Nephron (organoid): Measurements from ENCODE around the gene CARD8.
"Not testable (repeated sequence)": the region's sequence is repeated elsewhere in the genome, so short reads cannot be mapped to it uniquely, and the experiment has no call there.

ENCODE experiments used
- H3K27ac Mint-ChIP-seq, 3 experiments: 2 replicates each; pipeline ENCODE4 v1.8.0; 2020; ENCODE audit warnings: mixed read lengths in 3 of 3, mild to moderate bottlenecking in 2 of 3, moderate library complexity in 1 of 3
- H3K27me3 Mint-ChIP-seq: 2 replicates; pipeline ENCODE4 v1.8.0; 2021; ENCODE audit warnings: low read depth, mild to moderate bottlenecking, moderate library complexity, mixed read lengths
- H3K36me3 Mint-ChIP-seq: 2 replicates; pipeline ENCODE4 v1.8.0; 2020; ENCODE audit warnings: low read depth, mixed read lengths
- H3K4me1 Mint-ChIP-seq: 2 replicates; pipeline ENCODE4 v1.8.0; 2020; ENCODE audit warnings: mixed read lengths
- H3K4me3 Mint-ChIP-seq, 3 experiments: 2 replicates each; pipeline ENCODE4 v1.8.0; 2020; ENCODE audit warnings: mild to moderate bottlenecking in 3 of 3, mixed read lengths in 3 of 3, moderate library complexity in 2 of 3
- H3K9me3 Mint-ChIP-seq: 2 replicates; pipeline ENCODE4 v1.8.0; 2020; ENCODE audit warnings: mixed read lengths
- CTCF ChIP-seq, 3 experiments: fragments of 200-600 bp; sonication (generic); IDR thresholded peaks; one replicate each; pipeline ENCODE4 v1.5.0; 2021; ENCODE audit warnings: antibody characterized with exemption in 3 of 3; ENCODE audit not compliant: unreplicated experiment in 3 of 3

The CARD8 gene

GRCh38 chr19:48239120-48239519 lies 16.6 kb downstream of the CARD8 start:
- Mint-ChIP-seq H3K4me1 (no peaks in the 10 kb centered on the region), H3K27ac (no peak overlapping the region), H3K4me3 (no peak overlapping the region), H3K36me3 (peaks cover 62% of the 10 kb centered on the region), H3K27me3 (no peaks in the 10 kb centered on the region), H3K9me3 (no peaks in the 10 kb centered on the region)
- TF ChIP-seq CTCF (IDR thresholded peaks at IDR 0.05; ENCODE audit: unreplicated experiment in 3 of 3), result no peak

DNA sequence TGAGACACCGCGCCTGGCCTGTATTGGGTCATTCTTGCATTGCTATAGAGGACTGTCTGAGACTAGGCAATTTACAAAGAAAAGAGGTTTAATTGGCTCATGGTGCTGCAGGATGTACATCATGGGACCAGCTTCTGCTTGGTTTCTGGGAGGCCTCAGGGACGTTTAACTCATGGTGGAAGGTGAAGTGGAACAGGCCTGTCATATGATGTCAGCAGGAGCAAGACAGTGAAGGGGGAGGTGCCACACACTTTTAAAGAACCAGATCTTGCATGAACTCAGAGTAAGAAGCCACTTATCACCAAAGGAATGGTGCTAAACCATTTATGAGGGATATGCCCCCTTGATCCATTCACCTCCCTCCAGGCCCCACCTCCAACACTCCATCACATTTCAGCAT lies 18.7 kb downstream of the CARD8 start:
- Mint-ChIP-seq H3K27ac (no peak overlapping the region), H3K9me3 (no peaks in the 10 kb centered on the region), H3K27me3 (no peaks in the 10 kb centered on the region), H3K36me3 (peaks cover 72% of the 10 kb centered on the region), H3K4me1 (no peaks in the 10 kb centered on the region), H3K4me3 (no peak overlapping the region)
- TF ChIP-seq CTCF (IDR thresholded peaks at IDR 0.05; ENCODE audit: unreplicated experiment in 3 of 3), result no peak

DNA sequence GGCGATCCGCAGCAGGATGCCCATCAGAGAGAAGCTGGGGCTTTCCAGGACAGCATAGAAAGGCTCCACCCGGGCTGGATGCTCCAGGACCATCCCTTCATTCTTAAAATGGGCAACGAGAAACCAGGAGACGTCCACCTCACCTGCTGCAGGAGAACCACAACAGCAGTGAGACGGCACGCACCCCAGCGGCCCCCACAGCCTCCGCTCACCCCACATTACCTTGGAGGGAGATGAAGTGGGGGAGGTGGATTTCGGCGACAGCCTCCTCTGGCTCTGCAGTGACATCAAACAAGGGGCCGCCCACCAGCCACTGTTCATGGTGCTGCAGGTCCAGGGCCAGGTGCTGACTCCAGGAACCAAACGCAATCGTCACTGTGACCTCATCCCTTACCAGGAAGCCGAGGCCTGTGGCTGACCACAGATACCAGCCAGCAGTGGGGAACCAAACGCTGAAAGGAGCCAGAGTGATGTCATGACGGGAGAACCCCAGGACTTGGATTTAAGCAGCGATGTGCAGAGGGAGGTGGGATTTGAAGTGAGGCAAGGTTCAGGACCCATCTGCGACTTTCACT lies 25.1 kb downstream of the CARD8 start:
- Mint-ChIP-seq H3K9me3 (no peaks in the 10 kb centered on the region), H3K4me3 (no peak overlapping the region), H3K36me3 (peaks cover 78% of the 10 kb centered on the region), H3K27ac (no peak overlapping the region), H3K4me1 (no peaks in the 10 kb centered on the region), H3K27me3 (no peaks in the 10 kb centered on the region)
- TF ChIP-seq CTCF (IDR thresholded peaks at IDR 0.05; ENCODE audit: unreplicated experiment in 3 of 3), result no peak

GRCh38 chr19:48221628-48222027 lies 34.1 kb downstream of the CARD8 start:
- Mint-ChIP-seq H3K27ac (no peak overlapping the region), H3K4me3 (no peak overlapping the region), H3K4me1 (no peaks in the 10 kb centered on the region), H3K9me3 (no peaks in the 10 kb centered on the region), H3K27me3 (no peaks in the 10 kb centered on the region), H3K36me3 (peaks cover 47% of the 10 kb centered on the region)
- TF ChIP-seq CTCF (IDR thresholded peaks at IDR 0.05; ENCODE audit: unreplicated experiment in 3 of 3), result no peak

GRCh38 chr19:48220784-48221183 lies 34.9 kb downstream of the CARD8 start:
- H3K36me3 Mint-ChIP-seq, result peaks cover 50% of the 10 kb centered on the region
- H3K4me3 Mint-ChIP-seq, H3K4me1 Mint-ChIP-seq, H3K9me3 Mint-ChIP-seq, H3K27ac Mint-ChIP-seq, H3K27me3 Mint-ChIP-seq: not testable (repeated sequence)

DNA sequence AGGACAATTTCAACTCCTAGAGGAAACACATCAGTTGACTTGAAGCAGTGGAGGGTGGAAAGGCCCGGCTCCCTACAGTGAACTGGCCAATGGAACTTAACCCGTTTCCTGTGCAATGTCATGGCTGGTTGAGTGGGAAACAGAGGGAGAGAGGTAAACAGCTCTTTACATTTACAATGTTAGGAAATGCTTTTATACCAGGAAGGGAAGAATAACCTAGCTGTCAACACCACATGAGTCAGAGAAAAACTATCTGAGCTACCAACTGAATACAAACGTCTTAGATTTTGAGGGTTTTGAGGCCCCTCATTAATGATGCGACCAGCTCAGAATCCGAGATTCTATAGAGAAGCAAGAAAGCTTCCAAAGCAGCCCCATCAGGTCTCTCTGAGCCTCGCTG lies 36.7 kb downstream of the CARD8 start:
- H3K4me1 Mint-ChIP-seq, result no peaks in the 10 kb centered on the region
- peaks cover 46% of the 10 kb centered on the region for H3K36me3 Mint-ChIP-seq
- no peaks in the 10 kb centered on the region for H3K9me3 Mint-ChIP-seq
- H3K27ac Mint-ChIP-seq, result no peak overlapping the region
- TF ChIP-seq CTCF (IDR thresholded peaks at IDR 0.05; ENCODE audit: unreplicated experiment in 3 of 3), result no peak
- no peaks in the 10 kb centered on the region for H3K27me3 Mint-ChIP-seq
- H3K4me3 Mint-ChIP-seq, result no peak overlapping the region
